Adrenal gland (tissue), 12 donors: ENCODE results near the gene TRMT6. TPM values are rescaled to one million over a fixed set of nuclear protein-coding genes. Genes with fewer than 3 reads are reported as not detected.

Experiments used
- DNase-seq, 7 donors: peaks; one replicate each; pipeline ENCODE4 v3.0.0-alpha.2; 2019 to 2020
- H3K27ac ChIP-seq, 5 donors: fragments of 200-600 bp; sonication (generic) in 4 of 5; 1 replicate in 3 of 5; 2 replicates in 2 of 5; pipeline versions ENCODE4 v1.5.1 to v1.8.0; 2016 to 2020; ENCODE audit warnings: mild to moderate bottlenecking in 1 of 5
- H3K27me3 ChIP-seq: fragments of 200-600 bp; 2 replicates; pipeline ENCODE4 v1.8.0; 2021
- H3K36me3 ChIP-seq, 2 donors: fragments of 200-600 bp; replicated peaks in 1 of 2; 1 replicate in 1 of 2; 2 replicates in 1 of 2; pipeline versions ENCODE4 v1.5.1 to v1.8.0; 2018 to 2022
- H3K4me1 ChIP-seq, 2 donors: fragments of 200-600 bp; replicated peaks in 1 of 2; 1 replicate in 1 of 2; 2 replicates in 1 of 2; pipeline versions ENCODE4 v1.5.1 to v1.8.0; 2018 to 2021
- H3K4me3 ChIP-seq, 4 donors: fragments of 200-600 bp; sonication (generic) in 3 of 4; one replicate each; pipeline ENCODE4 v1.5.1; 2016 to 2018
- H3K9me3 ChIP-seq, 3 donors: fragments of 200-600 bp; sonication (generic) in 1 of 3; replicated peaks in 1 of 3; 1 replicate in 2 of 3; 2 replicates in 1 of 3; pipeline versions ENCODE4 v1.5.1 to v1.8.0; 2016 to 2021
- POLR2A ChIP-seq, 2 donors: fragments of 450-650 bp; IDR thresholded peaks; one replicate each; pipeline ENCODE4 v1.6.1; 2017; ENCODE audit warnings: antibody characterized with exemption in 2 of 2, mild to moderate bottlenecking in 2 of 2, moderate library complexity in 1 of 2
- WGBS, 4 donors: extraction: QIAGEN DNeasy Blood & Tissue Kit in 2 of 4; methylation state at CpG; one replicate each; pipeline versions ENCODE4 v1.1.5 to v1.1.7; 2013 to 2017; 5-methylcytosine and 5-hydroxymethylcytosine counted together
- intact Hi-C, 2 donors: fragments of 100-400 bp; cut with DNase I; formaldehyde crosslinking; loops; one replicate each; pipeline versions ENCODE4 v1.14.1 to v1.15.0; 2022 to 2023
- polyA plus RNA-seq, 3 donors: library from polyadenylated mRNA; stranded (reverse); fragments of 200-250 nt in 2 of 3; fragments of 350-450 nt in 1 of 3; fragmentation: Illumina TruSeq in 1 of 3; extraction: RNeasy Lipid Tissue Mini Kit (QIAGEN cat#74804) in 1 of 3; gene quantifications; one replicate each; pipeline ENCODE4 v1.2.3, GENCODE V29; 2013 to 2014
- total RNA-seq, 9 donors: library from RNA; depleted of rRNA in 4 of 9; stranded (reverse); fragments of >200 nt in 4 of 9; fragments of 120-200 nt in 1 of 9; fragmentation: NEBNext Ultra II Directional in 1 of 9; extraction: Animal tissue kit (Norgen Biotek cat#: 25700) in 1 of 9; gene quantifications; one replicate each; pipeline versions ENCODE4 v1.1.0 to v1.2.4, GENCODE V29; 2013 to 2023
- TF ChIP-seq, protein P1 (sequence below), 6 experiments: fragments of 450-650 bp in 4 of 6; fragments of 200-600 bp in 2 of 6; sonication (generic) in 1 of 6; IDR thresholded peaks; 1 replicate in 5 of 6; 2 replicates in 1 of 6; pipeline versions ENCODE4 v1.5.1 to v1.8.0; 2016 to 2021; ENCODE audit warnings: antibody characterized with exemption in 6 of 6, mild to moderate bottlenecking in 2 of 6, moderate library complexity in 1 of 6
- donor health status: healthy with polysubstance abuse.
- donor health status: Bipolar disorder and iron deficiency.
- donor health status: DM: yes; HTN: yes; CAD: no.
- donor health status: DM: no; HTN: no; CAD: no.
- donor health status: DM: no; HTN: no; CAD: no.
- donor health status: DM: yes; HTN: yes; CAD: no.

The TRMT6 gene
- total and polyA plus RNA-seq, 12 donors: 8.9 to 32.0 (median 15.1) TPM

DNA sequence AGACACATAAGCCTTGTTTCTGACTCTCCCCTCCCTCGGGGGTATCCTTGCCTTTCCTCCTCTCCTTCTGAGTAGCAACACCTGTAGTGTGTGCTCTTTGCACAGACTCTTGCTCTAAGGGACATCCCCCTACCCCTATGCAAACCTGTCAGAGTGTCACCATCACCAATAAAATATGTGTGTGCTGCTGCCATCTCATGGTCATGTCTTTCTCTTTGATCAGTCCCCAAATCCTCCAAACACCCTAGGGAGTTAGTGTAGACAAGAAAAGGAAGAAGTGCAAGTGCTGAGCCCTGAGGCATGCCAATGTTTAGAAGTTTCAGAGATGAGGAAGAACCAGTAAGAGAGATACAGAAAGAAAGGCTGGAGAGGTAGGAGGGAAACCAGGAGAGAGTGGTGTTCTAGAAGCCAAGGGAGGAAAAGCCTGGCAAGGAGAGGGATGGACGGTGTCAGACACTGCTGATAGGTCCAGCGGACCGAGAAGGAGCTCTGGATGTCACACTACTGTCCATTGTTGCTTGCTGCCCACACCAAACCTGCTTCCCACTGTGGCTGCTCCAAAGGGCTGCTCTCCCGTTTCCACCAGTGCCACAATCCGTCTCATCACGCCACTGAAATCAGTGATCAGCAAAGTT is 16.4 kb downstream of the TRMT6 start:
- intact Hi-C loops: loop anchor here in 1 of 2 donors (10.0 kb wide), 1 partner anchor 139 kb away; no protein-coding TSS in a partner anchor
- Histone ChIP-seq H3K36me3 (peaks cover 0 to 11% of the 10 kb centered on the region in 2 donors), H3K27ac (no peak overlapping the region), H3K27me3 (no peaks in the 10 kb centered on the region), H3K9me3 (no peaks in the 10 kb centered on the region), H3K4me1 (no peaks in the 10 kb centered on the region), H3K4me3 (no peak overlapping the region)
- TF ChIP-seq POLR2A (IDR thresholded peaks at IDR 0.05): no peak
- TF ChIP-seq, protein P1, sequence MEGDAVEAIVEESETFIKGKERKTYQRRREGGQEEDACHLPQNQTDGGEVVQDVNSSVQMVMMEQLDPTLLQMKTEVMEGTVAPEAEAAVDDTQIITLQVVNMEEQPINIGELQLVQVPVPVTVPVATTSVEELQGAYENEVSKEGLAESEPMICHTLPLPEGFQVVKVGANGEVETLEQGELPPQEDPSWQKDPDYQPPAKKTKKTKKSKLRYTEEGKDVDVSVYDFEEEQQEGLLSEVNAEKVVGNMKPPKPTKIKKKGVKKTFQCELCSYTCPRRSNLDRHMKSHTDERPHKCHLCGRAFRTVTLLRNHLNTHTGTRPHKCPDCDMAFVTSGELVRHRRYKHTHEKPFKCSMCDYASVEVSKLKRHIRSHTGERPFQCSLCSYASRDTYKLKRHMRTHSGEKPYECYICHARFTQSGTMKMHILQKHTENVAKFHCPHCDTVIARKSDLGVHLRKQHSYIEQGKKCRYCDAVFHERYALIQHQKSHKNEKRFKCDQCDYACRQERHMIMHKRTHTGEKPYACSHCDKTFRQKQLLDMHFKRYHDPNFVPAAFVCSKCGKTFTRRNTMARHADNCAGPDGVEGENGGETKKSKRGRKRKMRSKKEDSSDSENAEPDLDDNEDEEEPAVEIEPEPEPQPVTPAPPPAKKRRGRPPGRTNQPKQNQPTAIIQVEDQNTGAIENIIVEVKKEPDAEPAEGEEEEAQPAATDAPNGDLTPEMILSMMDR (IDR thresholded peaks at IDR 0.05): peak in 5 of 6 experiments; percentile 21 to 54 (median 35)
- WGBS, 4 donors: 66 to 77% (median 76%) methylated on average over 7 of the region's 7 CpGs
- DNase-seq: peak in 1 of 7 donors; percentile 25

DNA sequence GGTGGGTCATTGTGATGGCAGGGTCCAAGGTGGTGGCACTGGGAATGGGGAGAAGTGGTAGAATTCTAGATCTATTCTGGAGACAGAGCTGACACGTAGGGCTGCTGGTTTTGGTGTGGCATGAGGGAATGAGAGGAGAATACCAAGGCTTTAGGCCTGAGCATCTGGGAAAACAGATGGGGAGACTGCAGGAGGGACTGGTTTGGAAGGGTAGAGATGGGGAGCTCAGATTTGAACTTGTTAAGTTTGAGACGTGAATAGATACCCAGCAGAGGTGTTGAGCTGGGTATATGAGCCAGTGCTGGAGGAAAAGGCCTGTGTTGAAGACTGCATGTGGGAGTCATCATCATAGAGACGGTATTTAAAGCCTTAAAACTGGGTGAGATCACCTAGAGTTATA is 17.5 kb downstream of the TRMT6 start:
- intact Hi-C loops: loop anchor here in 1 of 2 donors (10.0 kb wide), 1 partner anchor 138 kb away; no protein-coding TSS in a partner anchor
- WGBS, 4 donors: 84 to 93% (median 86%) methylated on average over 3 of the region's 3 CpGs

DNA sequence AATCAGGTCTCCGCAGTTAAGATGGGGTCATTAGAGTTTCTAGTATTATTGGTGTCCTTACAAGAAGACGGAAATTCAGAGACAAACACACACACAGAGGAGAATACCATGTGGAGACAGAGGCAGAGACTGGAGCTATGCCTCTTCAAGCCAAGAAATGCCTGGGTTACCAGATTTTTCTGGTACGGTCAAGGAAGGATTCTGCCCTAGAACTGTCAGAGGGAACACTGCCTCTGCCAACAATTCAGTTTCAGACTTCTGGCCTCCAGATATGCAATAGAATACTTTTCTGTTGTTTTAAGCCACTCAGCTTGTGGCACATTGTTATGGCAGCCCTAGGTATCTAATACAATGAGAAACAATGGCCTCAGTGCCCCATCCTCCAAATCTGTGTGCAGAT is 18.9 kb downstream of the TRMT6 start:
- Histone ChIP-seq H3K4me3 (no peak overlapping the region), H3K36me3 (no peaks in the 10 kb centered on the region), H3K4me1 (no peaks in the 10 kb centered on the region), H3K27ac (no peak overlapping the region), H3K27me3 (no peaks in the 10 kb centered on the region), H3K9me3 (no peaks in the 10 kb centered on the region)
- intact Hi-C loops: loop anchor here in 1 of 2 donors (10.0 kb wide), 1 partner anchor 137 kb away; no protein-coding TSS in a partner anchor
- no peak for DNase-seq
- TF ChIP-seq, protein P1 (IDR thresholded peaks at IDR 0.05): no peak
- no peak for TF ChIP-seq POLR2A (IDR thresholded peaks at IDR 0.05)
- WGBS, 4 donors: 71 to 82% (median 76%) methylated on average over 3 of the region's 3 CpGs

More for the DNA sequence above, 17.5 kb downstream of the TRMT6 start:
- Histone ChIP-seq H3K4me3 (no peak overlapping the region), H3K9me3 (no peaks in the 10 kb centered on the region), H3K27ac (no peak overlapping the region), H3K4me1 (no peaks in the 10 kb centered on the region), H3K27me3 (no peaks in the 10 kb centered on the region), H3K36me3 (peaks cover 0 to 2% of the 10 kb centered on the region in 2 donors)
- no peak for DNase-seq
- TF ChIP-seq POLR2A (IDR thresholded peaks at IDR 0.05): no peak
- TF ChIP-seq, protein P1 (IDR thresholded peaks at IDR 0.05): no peak

DNA sequence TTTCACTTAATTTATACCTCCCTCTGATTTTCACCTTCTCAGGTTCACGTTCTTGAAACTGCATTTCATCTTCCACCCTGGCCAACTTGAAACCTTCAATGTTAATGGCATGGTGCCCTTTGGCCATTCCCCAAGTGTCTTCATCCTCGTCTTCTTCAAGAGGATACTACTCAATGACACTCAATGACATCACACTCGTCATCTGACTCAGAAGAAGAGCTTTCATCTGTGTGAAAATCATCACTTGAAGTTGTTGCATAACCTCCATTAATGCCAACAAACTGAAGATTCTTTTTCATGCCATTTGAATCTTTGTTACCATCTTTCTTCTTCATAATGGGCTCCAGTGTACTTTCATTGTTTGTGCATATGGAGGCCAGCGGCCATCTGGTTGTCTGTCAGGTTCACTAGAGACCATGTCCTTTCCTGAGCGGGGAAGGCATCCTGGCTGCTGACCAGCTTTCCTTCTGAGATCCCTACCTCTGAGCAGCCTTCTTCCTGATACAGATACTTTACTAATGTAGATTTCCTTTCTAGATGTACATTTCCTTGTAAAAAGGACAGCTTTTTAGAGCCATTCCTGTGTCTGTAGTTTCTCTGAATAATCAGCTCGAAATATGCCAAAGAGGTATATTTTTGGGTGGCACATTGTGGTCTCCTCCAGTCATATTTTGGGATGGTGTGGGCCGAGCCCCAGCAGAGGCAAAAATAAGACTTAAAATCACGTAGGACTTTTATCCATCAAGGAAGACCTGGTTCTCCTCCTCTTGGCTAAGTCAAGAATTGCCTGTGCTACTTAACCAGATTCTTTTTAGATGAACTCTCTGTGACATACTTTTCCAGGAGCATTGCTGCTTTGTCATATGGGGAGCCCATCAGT is 21.3 kb downstream of the TRMT6 start:
- 74 to 83% (median 78%) methylated on average over 8 of the region's 8 CpGs for WGBS, 4 donors
- no peak overlapping the region for H3K27ac ChIP-seq
- intact Hi-C loops: no loop called here
- no peaks in the 10 kb centered on the region for H3K4me1 ChIP-seq
- DNase-seq: no peak
- TF ChIP-seq POLR2A (IDR thresholded peaks at IDR 0.05): no peak
- TF ChIP-seq, protein P1 (IDR thresholded peaks at IDR 0.05): no peak
- no peaks in the 10 kb centered on the region for H3K9me3 ChIP-seq
- H3K27me3 ChIP-seq: no peaks in the 10 kb centered on the region
- no peaks in the 10 kb centered on the region for H3K36me3 ChIP-seq
- no peak overlapping the region for H3K4me3 ChIP-seq
